Right lobe of liver (tissue), 6 donors: ENCODE results near the gene RALB. TPM values are rescaled to one million over a fixed set of nuclear protein-coding genes. Genes with fewer than 3 reads are reported as not detected.

Experiments used
- ATAC-seq, 4 donors: fragments of 200-7000 bp; cut with Tn5 transposase; one replicate each; pipeline ENCODE4 v1.9.1; 2020; ENCODE audit warnings: mild to moderate bottlenecking in 4 of 4, moderate library complexity in 4 of 4
- DNase-seq, 3 donors: peaks; one replicate each; pipeline ENCODE4 v3.0.0-alpha.2; 2020
- H3K27ac ChIP-seq, 3 donors: fragments of 200-600 bp; one replicate each; pipeline ENCODE4 v1.8.0; 2022
- H3K27me3 ChIP-seq, 2 donors: fragments of 200-600 bp; one replicate each; pipeline ENCODE4 v1.8.0; 2022
- H3K36me3 ChIP-seq, 4 donors: fragments of 200-600 bp; sonication (generic) in 1 of 4; one replicate each; pipeline versions ENCODE4 v1.5.1 to v1.8.0; 2017 to 2022; ENCODE audit warnings: control low read depth in 1 of 4
- H3K4me1 ChIP-seq, 4 donors: fragments of 200-600 bp; sonication (generic) in 1 of 4; one replicate each; pipeline versions ENCODE4 v1.5.1 to v1.8.0; 2017 to 2022; ENCODE audit warnings: control low read depth in 1 of 4
- H3K4me3 ChIP-seq, 3 donors: fragments of 200-600 bp; one replicate each; pipeline ENCODE4 v1.8.0; 2022
- H3K9me3 ChIP-seq, 4 donors: fragments of 200-600 bp; sonication (generic) in 1 of 4; one replicate each; pipeline versions ENCODE4 v1.5.1 to v1.8.0; 2017 to 2022; ENCODE audit warnings: control low read depth in 1 of 4
- CTCF ChIP-seq, 4 donors: fragments of 200-600 bp in 3 of 4; fragments of 450-650 bp in 1 of 4; IDR thresholded peaks; one replicate each; pipeline versions ENCODE4 v1.5.1 to v1.8.0; 2016 to 2022; ENCODE audit warnings: antibody characterized with exemption in 4 of 4, mild to moderate bottlenecking in 2 of 4
- POLR2A ChIP-seq: fragments of 450-650 bp; IDR thresholded peaks from one replicate; pipeline ENCODE4 v1.6.1; 2017; ENCODE audit warnings: antibody characterized with exemption, mild to moderate bottlenecking
- WGBS: methylation state at CpG from one replicate; pipeline ENCODE4 v1.1.6; 2018; ENCODE audit warnings: low coverage, low lambda C conversion rate; ENCODE audit not compliant: insufficient coverage; ENCODE audit errors: missing lambda C conversion rate; 5-methylcytosine and 5-hydroxymethylcytosine counted together
- intact Hi-C, 2 donors: fragments of 100-400 bp; cut with DNase I; formaldehyde crosslinking; loops; one replicate each; pipeline versions ENCODE4 v1.11.2 to v1.14.1; 2022
- total RNA-seq, 6 experiments: library from RNA; depleted of rRNA in 2 of 6; stranded (reverse); fragments of >200 nt in 2 of 6; fragmentation: NEBNext Ultra II Directional in 3 of 6; extraction: Animal tissue kit (Norgen Biotek cat#: 25700) in 3 of 6; gene quantifications; one replicate each; pipeline versions ENCODE4 v1.1.0 to v1.2.4, GENCODE V29; 2016 to 2023
- donor health status: DM: no; HTN: yes; CAD: no.
- donor health status: DM: no; HTN: no; CAD: no.
- donor health status: DM: no; HTN: no; CAD: no.
- donor health status: DM: no; HTN: yes; CAD: no.
- donor health status: DM: no; HTN: yes; CAD: no.

Gene RALB
- total RNA-seq, 6 experiments from 2014 or later: 14.5 to 26.8 (median 18.6) TPM

- no peaks in the 10 kb centered on the region for H3K36me3 ChIP-seq
- DNase-seq (peak in 1 of 3 donors; percentile 27), ATAC-seq (no peak)
- H3K4me1 ChIP-seq: peaks cover 0 to 24% (median 6%) of the 10 kb centered on the region in 4 donors
- intact Hi-C loops: no loop called here
- no peak overlapping the region for H3K4me3 ChIP-seq
- H3K9me3 ChIP-seq: no peaks in the 10 kb centered on the region
- 64% methylated on average over 5 of the region's 9 CpGs for WGBS
- no peak for TF ChIP-seq CTCF (IDR thresholded peaks at IDR 0.05)
- TF ChIP-seq POLR2A: no peak
- no peak overlapping the region for H3K27ac ChIP-seq
- H3K27me3 ChIP-seq: no peaks in the 10 kb centered on the region
These were observed 26.3 kb upstream of the RALB start for GRCh38 chr2:120226316-120226715.

- Histone ChIP-seq H3K4me3 (no peak overlapping the region), H3K36me3 (no peaks in the 10 kb centered on the region), H3K27ac (no peak overlapping the region), H3K4me1 (peaks cover 0 to 23% (median 6%) of the 10 kb centered on the region in 4 donors), H3K9me3 (no peaks in the 10 kb centered on the region), H3K27me3 (no peaks in the 10 kb centered on the region)
- DNase-seq (peak in 1 of 3 donors; percentile 33), ATAC-seq (peak in 1 of 4 donors; percentile 17)
- intact Hi-C loops: no loop called here
- 61% methylated on average over 6 of the region's 16 CpGs for WGBS
- TF ChIP-seq POLR2A (no peak), CTCF (IDR thresholded peaks at IDR 0.05) (no peak)
These were observed 25.3 kb upstream of the RALB start for GRCh38 chr2:120227111-120227991.

GRCh38 chr2:120228503-120228902 lies 24.1 kb upstream of the RALB start:
- no peak for DNase-seq
- intact Hi-C loops: no loop called here
- H3K36me3 ChIP-seq: no peaks in the 10 kb centered on the region
- ATAC-seq: no peak
- H3K4me1 ChIP-seq: peaks cover 0 to 16% (median 6%) of the 10 kb centered on the region in 4 donors
- H3K27me3 ChIP-seq: no peaks in the 10 kb centered on the region
- no peak overlapping the region for H3K27ac ChIP-seq
- 72% methylated on average over 5 of the region's 5 CpGs for WGBS
- no peaks in the 10 kb centered on the region for H3K9me3 ChIP-seq
- no peak for TF ChIP-seq CTCF (IDR thresholded peaks at IDR 0.05)
- no peak for TF ChIP-seq POLR2A
- no peak overlapping the region for H3K4me3 ChIP-seq

GRCh38 chr2:120229341-120229740 lies 23.3 kb upstream of the RALB start:
- peaks cover 0 to 8% (median 1%) of the 10 kb centered on the region in 4 donors for H3K4me1 ChIP-seq
- DNase-seq (no peak), ATAC-seq (no peak)
- H3K27ac ChIP-seq: no peak overlapping the region
- no peaks in the 10 kb centered on the region for H3K9me3 ChIP-seq
- no peaks in the 10 kb centered on the region for H3K27me3 ChIP-seq
- WGBS: 82% methylated on average over 7 of the region's 10 CpGs
- no peak overlapping the region for H3K4me3 ChIP-seq
- intact Hi-C loops: no loop called here
- TF ChIP-seq CTCF (IDR thresholded peaks at IDR 0.05) (no peak), POLR2A (no peak)
- H3K36me3 ChIP-seq: no peaks in the 10 kb centered on the region
